Tibial artery (tissue), 4 donors: ENCODE data around the gene SLFN13.

Experiments
- DNase-seq, 2 donors: peaks; one replicate each; pipeline ENCODE4 v3.0.0-alpha.2; 2019
- H3K27ac ChIP-seq, 2 donors: fragments of 200-600 bp; sonication (generic) in 1 of 2; 1 replicate in 1 of 2; 2 replicates in 1 of 2; pipeline ENCODE4 v1.5.1; 2018 to 2019; ENCODE audit warnings: mild to moderate bottlenecking in 1 of 2
- H3K27me3 ChIP-seq, 2 donors: fragments of 200-600 bp; sonication (generic) in 1 of 2; one replicate each; pipeline versions ENCODE4 v1.5.1 to v1.6.0; 2016 to 2019
- H3K36me3 ChIP-seq, 3 donors: fragments of 200-600 bp; sonication (generic) in 2 of 3; one replicate each; pipeline ENCODE4 v1.5.1; 2016 to 2019; ENCODE audit warnings: mild to moderate bottlenecking in 2 of 3
- H3K4me1 ChIP-seq, 4 donors: fragments of 200-600 bp; sonication (generic) in 2 of 4; 1 replicate in 3 of 4; 2 replicates in 1 of 4; pipeline ENCODE4 v1.5.1; 2016 to 2019
- H3K4me3 ChIP-seq, 2 donors: fragments of 200-600 bp; sonication (generic) in 1 of 2; 1 replicate in 1 of 2; 2 replicates in 1 of 2; pipeline ENCODE4 v1.5.1; 2018 to 2019; ENCODE audit warnings: mild to moderate bottlenecking in 2 of 2
- H3K9me3 ChIP-seq, 3 donors: fragments of 200-600 bp; sonication (generic) in 1 of 3; one replicate each; pipeline ENCODE4 v1.5.1; 2016 to 2019
- intact Hi-C: fragments of 100-400 bp; cut with DNase I; formaldehyde crosslinking; loops from one replicate; pipeline ENCODE4 v1.15.0; 2023; ENCODE audit warnings: low total_unique reads
- TF ChIP-seq, protein P1 (sequence below), 2 experiments: fragments of 200-600 bp in 1 of 2; fragments of 450-650 bp in 1 of 2; IDR thresholded peaks; one replicate each; pipeline ENCODE4 v1.5.1; 2017 to 2019; ENCODE audit warnings: antibody characterized with exemption in 2 of 2, mild to moderate bottlenecking in 1 of 2, moderate library complexity in 1 of 2

Gene SLFN13

DNA sequence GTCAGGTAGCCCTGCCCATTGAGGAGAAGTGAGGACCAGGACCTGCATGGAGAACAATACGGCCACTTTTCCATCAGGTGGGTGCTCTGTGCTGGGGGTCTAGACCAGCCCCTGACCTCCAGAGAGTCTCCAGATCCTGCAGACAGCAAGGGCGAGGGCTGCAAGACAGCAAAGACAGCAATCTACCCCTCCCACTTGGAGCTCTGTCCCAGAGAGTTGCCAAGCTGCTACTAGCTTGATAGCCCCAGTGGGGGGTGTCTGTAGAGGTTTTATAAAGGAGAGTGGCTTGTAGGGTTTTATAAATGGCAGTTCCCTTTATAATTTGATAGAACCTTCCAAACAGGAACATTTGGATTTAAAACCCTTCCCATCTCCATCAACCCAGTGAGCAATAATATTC is 58.4 kb downstream of the SLFN13 start:
- H3K36me3 ChIP-seq = no peaks in the 10 kb centered on the region
- H3K9me3 ChIP-seq = peaks cover 0 to 19% (median 3%) of the 10 kb centered on the region in 3 donors
- TF ChIP-seq, protein P1, sequence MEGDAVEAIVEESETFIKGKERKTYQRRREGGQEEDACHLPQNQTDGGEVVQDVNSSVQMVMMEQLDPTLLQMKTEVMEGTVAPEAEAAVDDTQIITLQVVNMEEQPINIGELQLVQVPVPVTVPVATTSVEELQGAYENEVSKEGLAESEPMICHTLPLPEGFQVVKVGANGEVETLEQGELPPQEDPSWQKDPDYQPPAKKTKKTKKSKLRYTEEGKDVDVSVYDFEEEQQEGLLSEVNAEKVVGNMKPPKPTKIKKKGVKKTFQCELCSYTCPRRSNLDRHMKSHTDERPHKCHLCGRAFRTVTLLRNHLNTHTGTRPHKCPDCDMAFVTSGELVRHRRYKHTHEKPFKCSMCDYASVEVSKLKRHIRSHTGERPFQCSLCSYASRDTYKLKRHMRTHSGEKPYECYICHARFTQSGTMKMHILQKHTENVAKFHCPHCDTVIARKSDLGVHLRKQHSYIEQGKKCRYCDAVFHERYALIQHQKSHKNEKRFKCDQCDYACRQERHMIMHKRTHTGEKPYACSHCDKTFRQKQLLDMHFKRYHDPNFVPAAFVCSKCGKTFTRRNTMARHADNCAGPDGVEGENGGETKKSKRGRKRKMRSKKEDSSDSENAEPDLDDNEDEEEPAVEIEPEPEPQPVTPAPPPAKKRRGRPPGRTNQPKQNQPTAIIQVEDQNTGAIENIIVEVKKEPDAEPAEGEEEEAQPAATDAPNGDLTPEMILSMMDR (IDR thresholded peaks at IDR 0.05) = no peak
- no peaks in the 10 kb centered on the region for H3K4me1 ChIP-seq
- H3K27ac ChIP-seq = no peak overlapping the region
- no peak overlapping the region for H3K4me3 ChIP-seq
- intact Hi-C loops = no loop called here
- H3K27me3 ChIP-seq = no peaks in the 10 kb centered on the region
- no peak for DNase-seq

- H3K4me1 ChIP-seq = no peaks in the 10 kb centered on the region
- TF ChIP-seq, protein P1 (IDR thresholded peaks at IDR 0.05) = no peak
- H3K27me3 ChIP-seq = no peaks in the 10 kb centered on the region
- intact Hi-C loops = no loop called here
- no peak overlapping the region for H3K4me3 ChIP-seq
- peaks cover 0 to 29% (median 3%) of the 10 kb centered on the region in 3 donors for H3K9me3 ChIP-seq
- H3K27ac ChIP-seq = no peak overlapping the region
- no peaks in the 10 kb centered on the region for H3K36me3 ChIP-seq
- DNase-seq = no peak
Observed at GRCh38 chr17:35387496-35387895, 61.1 kb downstream of the SLFN13 start.
